HG02571 (cell line): ENCODE data around the gene ATG7.
"Not testable (repeated sequence)": the region's sequence is repeated elsewhere in the genome, so short reads cannot be mapped to it uniquely, and the experiment has no call there.

Source experiments
- ATAC-seq: cut with Tn5 transposase; IDR thresholded peaks from one replicate; pipeline ENCODE4 v1.9.1; 2021; ENCODE audit warnings: mild to moderate bottlenecking, moderate library complexity; ENCODE audit not compliant: unreplicated experiment

The ATG7 gene

DNA sequence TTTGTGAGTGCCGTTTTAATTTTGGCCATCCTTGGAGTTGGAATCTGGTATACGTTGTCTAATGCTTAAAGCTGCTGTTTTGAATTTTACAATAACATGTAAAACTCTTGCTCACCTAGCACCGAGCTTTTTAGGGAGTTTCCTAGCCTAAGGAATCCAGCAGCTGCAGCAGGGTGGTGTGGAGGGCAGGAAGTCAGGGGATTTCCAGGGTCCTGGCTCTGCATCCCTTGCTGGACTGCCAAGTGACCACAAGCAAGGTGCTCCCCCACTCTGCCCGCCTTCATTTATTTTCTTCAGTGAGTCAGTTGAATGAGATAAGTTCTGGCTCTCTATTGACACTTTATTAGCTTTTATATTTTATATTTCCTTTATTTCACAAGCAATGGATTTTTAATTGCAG, 113.7 kb downstream of the ATG7 start:
- no peak for ATAC-seq

DNA sequence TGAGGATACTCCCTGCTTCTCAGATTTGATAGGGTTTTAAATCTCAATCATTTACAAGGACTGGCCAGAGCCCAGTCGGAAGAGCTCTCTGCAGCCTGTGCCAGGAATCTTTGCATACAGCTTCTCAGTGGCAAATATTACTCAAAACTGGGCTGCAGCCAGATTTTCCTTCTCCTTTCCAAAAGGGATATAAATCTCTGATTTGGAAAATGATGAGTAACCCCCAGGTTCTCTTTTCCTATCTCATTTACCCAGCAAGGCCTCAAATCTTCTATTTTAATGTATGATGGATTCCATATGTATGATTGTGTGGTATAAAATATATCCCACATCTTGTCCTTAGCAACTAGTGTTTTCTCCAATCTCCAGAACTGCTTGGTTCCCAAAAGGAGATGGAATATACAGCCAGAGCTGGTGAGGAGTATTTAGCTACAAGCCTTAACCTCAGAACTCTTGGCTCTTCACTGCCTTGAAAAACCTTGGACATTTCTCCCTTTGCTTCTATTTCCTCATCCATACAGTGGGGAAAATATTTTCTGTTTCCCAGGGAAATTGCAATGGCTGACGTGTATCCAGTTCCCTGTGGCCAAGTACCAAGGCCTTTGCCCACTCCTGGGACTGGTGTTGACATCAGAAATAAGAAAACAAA, 114.4 kb downstream of the ATG7 start:
- no peak for ATAC-seq

GRCh38 chr3:11389386-11390268, 117.4 kb downstream of the ATG7 start:
- no peak for ATAC-seq

GRCh38 chr3:11390411-11391131, 118.4 kb downstream of the ATG7 start:
- ATAC-seq, result no peak

DNA sequence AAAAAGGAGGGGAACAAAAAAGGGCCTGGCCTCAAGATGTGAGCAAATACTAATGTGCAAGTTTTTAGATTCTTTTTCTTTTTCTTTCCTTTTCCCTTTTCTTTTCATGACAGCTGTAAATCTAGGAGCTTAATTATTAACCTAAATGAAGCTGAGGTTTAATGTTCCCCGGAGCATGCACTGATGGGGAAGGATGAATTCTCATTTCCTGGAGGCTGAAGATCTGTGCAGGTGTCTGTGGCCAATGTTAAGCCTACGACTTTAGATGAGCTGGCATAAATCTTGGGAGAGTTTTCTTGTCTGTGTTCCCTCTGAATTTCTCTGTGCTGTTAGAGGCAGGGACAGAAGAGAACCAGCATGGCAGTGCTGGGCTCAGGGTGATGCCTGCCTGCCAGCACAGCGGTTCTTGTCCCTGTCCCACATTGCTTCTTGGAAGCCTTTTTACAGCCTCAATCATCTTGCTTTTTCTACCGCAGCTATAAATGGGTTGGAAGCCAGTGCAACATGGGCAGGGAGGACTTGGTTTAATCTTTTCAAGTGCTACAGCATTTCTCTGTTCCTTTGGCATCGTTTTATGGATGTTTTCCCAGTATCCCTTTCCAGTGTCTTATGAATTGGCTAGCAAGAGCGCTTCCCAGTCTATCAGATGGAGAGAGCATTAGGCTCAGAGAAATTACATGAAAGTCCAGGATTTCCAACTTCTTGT, 119.1 kb downstream of the ATG7 start:
- no peak for ATAC-seq

DNA sequence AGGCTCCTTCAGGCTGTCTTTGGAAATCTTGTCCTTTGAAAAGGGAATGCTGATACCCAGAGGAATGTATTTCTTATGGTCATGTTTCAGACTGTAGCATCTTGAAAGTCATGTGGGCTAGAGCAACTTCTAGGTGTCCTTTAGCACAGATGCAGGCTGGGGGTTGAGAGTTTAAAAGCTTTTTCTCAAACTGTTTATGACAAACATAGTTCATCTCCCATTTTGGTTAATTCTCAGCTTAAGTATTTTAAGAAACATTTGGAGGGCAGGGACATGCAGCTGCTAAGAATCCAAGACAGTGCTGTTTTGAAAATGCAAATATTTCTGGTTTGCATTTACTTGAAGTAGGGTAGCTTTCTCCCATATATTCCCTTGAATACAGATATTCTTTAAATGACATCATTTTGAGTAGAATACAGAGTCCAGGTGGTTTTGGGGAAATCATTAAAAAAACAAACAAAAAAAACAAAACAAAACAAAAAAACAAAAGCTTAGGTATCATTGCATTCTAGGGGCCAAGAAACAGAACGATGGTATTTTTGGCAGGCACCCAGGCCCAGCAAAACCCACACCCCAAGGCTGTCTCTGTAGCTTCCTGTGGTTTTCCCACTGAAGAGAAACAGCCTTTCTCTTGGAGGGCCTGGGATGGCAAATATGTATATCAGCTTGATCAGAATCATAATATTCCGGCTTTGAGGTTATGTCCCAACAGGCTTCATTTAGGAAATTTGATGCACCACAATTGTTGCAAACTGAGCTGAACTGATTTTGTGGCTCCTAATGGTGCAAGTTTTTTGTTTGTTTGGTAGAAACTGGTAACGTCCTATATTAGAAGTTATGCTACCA, 120.0 kb downstream of the ATG7 start:
- ATAC-seq, result no peak

DNA sequence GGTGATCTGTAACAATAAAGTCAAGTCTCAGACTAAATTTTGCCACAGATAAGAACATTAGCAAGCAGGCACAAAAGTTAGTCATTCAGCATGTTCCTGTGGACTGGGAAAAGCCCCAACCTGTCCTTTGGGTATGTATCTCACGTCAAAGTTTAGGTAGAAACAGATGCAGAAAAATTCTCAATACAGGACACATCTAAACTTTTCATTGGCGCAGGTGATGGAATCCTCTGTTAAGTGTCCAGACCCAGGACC, 120.6 kb downstream of the ATG7 start:
- no peak for ATAC-seq

DNA sequence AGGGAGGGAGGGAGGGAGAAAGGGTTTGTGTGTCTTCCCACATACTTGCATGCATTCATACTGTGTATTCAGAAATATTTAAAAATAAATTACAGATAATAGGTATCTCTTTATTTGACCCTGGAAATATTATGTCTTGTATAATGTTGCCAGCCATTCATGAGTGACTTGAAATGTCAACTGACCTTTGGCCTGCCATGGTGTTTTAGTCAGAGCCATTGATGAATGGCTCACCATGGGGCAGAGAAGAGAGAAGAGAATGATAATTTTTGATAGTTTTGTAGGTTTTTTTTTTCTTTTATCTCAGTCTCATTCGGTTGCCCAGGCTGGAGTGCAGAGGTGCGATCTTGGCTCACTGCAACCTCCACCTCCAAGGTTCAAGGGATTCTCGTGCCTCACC, 121.2 kb downstream of the ATG7 start:
- ATAC-seq, result no peak

DNA sequence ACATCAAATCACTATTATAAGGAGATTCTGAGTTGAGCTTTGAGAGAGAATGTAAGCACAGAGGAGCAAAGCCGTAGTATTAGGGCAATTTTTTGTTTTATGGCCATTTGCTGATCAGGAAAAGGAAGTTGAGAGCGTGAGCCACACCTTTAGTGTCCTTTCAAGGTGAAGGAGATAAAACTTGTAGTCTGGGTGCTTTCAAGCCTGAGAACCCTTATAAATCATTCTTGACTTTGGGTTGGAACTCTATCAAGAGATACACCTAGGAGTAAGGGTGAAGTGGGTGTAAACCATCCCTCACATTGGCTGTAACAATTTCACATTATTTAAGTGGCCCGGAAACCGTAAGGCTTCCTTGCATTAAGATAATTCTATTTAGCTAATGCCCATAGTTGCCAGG, 122.2 kb downstream of the ATG7 start:
- ATAC-seq, result no peak

DNA sequence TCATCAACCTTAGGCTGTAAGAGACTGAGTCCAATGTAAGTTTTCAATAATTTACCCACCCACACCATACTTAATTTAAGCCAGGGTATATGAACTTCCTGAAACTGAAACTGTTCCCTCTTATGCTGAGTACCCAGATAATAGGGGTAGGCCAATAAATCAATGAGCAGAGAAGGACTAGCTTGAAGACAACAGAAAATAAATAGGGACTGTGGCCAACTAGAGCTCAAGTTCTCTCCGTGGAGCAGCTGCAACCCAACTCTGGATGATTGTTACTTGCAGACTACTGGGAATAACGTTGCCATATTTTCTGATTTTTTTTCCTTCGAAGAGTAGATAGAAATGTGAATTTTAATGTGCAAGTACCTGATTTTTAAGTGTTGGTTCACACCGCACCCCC, 128.0 kb downstream of the ATG7 start:
- no peak for ATAC-seq

GRCh38 chr3:11401434-11401833, 129.2 kb downstream of the ATG7 start:
- ATAC-seq, result no peak

- no peak for ATAC-seq
These were observed 133.1 kb downstream of the ATG7 start for GRCh38 chr3:11405323-11405722.

DNA sequence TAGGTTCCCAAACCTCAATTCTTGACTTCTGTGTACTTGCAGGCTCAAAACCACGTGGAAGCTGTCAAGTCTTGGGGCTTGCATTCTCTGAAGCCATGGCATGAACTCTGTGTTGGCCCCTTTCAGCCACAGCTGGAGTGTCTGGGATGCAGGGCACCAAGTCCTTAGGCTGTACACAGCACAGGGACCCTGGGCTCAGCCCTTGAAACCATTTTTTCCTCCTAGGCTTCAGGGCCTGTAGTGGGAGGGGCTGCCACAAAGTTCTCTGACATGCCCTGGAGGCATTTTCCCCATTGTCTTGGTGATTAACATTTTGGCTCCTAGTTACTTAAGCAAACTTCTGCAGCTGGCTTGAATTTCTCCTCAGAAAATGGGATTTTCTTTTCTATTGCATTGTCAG, 135.4 kb downstream of the ATG7 start:
- ATAC-seq, result no peak

DNA sequence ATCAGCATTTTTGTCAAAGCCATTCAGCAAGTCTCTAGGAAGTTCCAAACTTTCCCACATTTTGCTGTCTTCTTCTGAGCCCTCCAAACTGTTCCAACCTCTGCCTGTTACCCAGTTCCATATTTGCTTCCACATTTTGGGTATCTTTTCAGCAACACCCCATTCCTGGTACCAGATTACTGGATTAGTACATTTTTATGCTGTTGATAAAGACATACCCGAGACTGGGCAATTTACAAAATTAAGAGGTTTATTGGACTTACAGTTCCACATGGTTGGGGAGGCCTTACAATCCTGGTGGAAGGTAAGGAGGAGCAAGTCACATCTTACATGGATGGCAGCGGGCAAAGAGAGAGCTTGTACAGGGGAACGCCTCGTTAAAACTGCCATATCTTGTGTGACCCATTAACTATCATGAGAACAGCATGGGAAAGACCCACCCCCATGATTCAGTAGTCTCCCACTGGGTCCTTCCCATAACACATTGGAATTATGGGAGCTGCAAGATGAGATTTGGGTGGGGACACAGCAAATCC, 136.2 kb downstream of the ATG7 start:
- not testable (repeated sequence) for ATAC-seq

- ATAC-seq, result no peak
These were observed 138.4 kb downstream of the ATG7 start for GRCh38 chr3:11410564-11410963.

DNA sequence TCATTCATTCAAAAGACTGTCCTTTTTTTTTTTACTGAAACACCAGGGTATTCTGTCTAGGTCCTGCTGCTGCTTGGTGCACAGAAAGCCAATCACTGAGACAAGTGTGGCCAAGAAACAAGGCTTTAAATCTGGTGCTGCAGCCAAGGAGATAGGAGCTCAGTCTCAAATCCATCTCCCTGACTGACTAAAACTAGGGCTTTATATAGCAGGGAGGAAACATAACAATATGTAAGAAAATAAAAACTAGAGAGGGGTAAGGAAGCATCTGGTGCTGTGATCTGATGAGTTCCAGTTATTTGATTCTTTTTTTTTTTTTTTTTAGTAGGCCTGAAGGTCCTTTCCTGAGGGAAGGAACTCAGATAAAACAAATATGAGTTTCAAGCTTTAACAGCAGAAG, 139.8 kb downstream of the ATG7 start:
- no peak for ATAC-seq

DNA sequence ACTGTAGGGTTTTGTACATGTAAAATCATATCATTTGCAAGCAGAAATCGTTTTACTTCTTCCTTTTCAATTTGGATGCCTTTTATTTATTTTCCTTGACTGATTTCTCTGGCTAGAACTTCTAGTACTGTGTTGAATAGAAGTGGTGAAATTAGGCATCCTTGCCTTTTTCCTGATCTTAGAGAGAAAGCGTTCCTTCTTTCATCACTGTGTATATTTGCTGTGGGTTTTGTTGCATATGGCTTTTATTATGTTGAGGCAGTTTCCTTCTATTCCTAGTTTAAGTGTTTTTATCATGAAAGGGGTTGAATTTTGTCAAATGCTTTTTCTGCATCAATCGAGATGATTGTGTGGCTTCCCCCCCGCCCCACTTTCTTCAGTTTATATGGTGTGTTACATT, 140.9 kb downstream of the ATG7 start:
- ATAC-seq, result no peak

DNA sequence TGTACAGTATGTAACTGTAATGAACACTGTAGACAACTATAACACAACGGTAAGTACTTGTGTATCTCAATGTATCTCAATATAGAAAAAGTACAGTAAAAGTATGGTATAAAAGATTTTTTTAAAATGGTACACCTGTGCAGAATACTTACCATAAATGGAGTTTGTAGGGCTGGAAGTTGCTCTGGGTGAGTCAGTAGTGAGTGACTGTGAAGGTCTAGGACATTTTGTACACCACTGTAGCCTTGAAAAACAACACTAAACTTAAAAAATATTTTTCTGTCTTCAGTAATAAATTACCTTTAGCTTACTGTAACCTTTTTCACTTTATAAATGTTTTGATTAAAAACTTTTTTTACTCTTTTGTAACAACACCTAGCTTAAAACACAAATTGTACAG, 142.9 kb downstream of the ATG7 start:
- ATAC-seq, result no peak

DNA sequence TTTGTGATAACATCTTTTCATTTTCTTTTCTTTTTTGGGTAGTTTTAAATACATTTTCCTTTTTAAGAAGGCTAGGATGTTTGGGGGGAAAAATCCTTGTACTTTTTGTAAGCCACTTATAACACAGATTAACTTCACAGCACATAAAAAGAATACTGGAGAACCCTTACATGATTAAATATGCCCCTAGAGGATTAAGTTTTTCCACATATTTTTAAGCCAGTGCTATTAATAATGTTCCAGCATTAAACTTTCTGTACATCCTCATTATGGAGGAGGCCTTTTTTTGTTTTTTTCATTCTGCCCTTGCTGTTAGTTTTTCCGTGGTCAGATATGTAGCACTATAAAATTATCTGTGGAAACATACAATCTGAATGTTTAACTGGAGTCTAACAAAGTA, 147.9 kb downstream of the ATG7 start:
- ATAC-seq, result no peak

- ATAC-seq, result no peak
These were observed 150.1 kb downstream of the ATG7 start for GRCh38 chr3:11422291-11422690.
